Trophoblast cell (in vitro differentiated cells and primary cell): ENCODE measurements around the gene TXNL1.
A peak's percentile ranks its signal among the peaks of the same experiment; 100 is the strongest.

Experiments
- DNase-seq, 2 donors: peaks; one replicate each; pipeline ENCODE4 v3.0.0-alpha.2; 2016
- H2AFZ ChIP-seq: 2 replicates; pipeline ENCODE4 v1.6.1; 2013; ENCODE audit warnings: low read length, moderate library complexity, mild to moderate bottlenecking; ENCODE audit not compliant: insufficient read depth, poor library complexity
- H2AK5ac ChIP-seq: 2 replicates; pipeline ENCODE4 v1.6.1; 2013; ENCODE audit warnings: mild to moderate bottlenecking, low read length
- H2BK120ac ChIP-seq: 2 replicates; pipeline ENCODE4 v1.6.1; 2013; ENCODE audit warnings: low read length, mild to moderate bottlenecking, moderate library complexity; ENCODE audit not compliant: insufficient read depth, poor library complexity
- H2BK12ac ChIP-seq: 2 replicates; pipeline ENCODE4 v1.6.1; 2013; ENCODE audit warnings: mild to moderate bottlenecking, low read length, moderate library complexity
- H2BK5ac ChIP-seq: 2 replicates; pipeline ENCODE4 v1.6.1; 2013; ENCODE audit warnings: low read length, low read depth, moderate library complexity, mild to moderate bottlenecking; ENCODE audit not compliant: poor library complexity
- H3K14ac ChIP-seq: 2 replicates; pipeline ENCODE4 v1.6.1; 2013; ENCODE audit warnings: mild to moderate bottlenecking, low read length
- H3K18ac ChIP-seq: 2 replicates; pipeline ENCODE4 v1.6.1; 2013; ENCODE audit warnings: mild to moderate bottlenecking, low read length
- H3K23ac ChIP-seq: 2 replicates; pipeline ENCODE4 v1.6.1; 2013; ENCODE audit warnings: low read length
- H3K27ac ChIP-seq: 2 replicates; pipeline ENCODE4 v1.5.1; 2013; ENCODE audit warnings: low read depth, mild to moderate bottlenecking, inconsistent platforms, low read length, moderate library complexity
- H3K27me3 ChIP-seq: 2 replicates; pipeline ENCODE4 v1.6.1; 2013; ENCODE audit warnings: inconsistent platforms, mild to moderate bottlenecking, low read length, moderate library complexity; ENCODE audit not compliant: insufficient read depth
- H3K36me3 ChIP-seq, 2 experiments: 1 replicate in 1 of 2; 2 replicates in 1 of 2; pipeline ENCODE4 v1.6.1; 2013; ENCODE audit warnings: low read length in 2 of 2, mild to moderate bottlenecking in 2 of 2, moderate library complexity in 1 of 2; ENCODE audit not compliant: insufficient read depth in 2 of 2, control insufficient read depth in 1 of 2
- H3K4ac ChIP-seq: 2 replicates; pipeline ENCODE4 v1.6.1; 2013; ENCODE audit warnings: low read depth, mild to moderate bottlenecking, low read length, moderate library complexity
- H3K4me1 ChIP-seq, 2 experiments: 1 replicate in 1 of 2; 2 replicates in 1 of 2; pipeline ENCODE4 v1.6.1; 2013; ENCODE audit warnings: low read length in 2 of 2, mild to moderate bottlenecking in 2 of 2, moderate library complexity in 1 of 2; ENCODE audit not compliant: insufficient read depth in 2 of 2, control insufficient read depth in 1 of 2
- H3K4me2 ChIP-seq: 2 replicates; pipeline ENCODE4 v1.6.1; 2013; ENCODE audit warnings: inconsistent platforms, mild to moderate bottlenecking, low read length, moderate library complexity
- H3K4me3 ChIP-seq: 2 replicates; pipeline ENCODE4 v1.5.1; 2013; ENCODE audit warnings: mild to moderate bottlenecking, low read depth, low read length, inconsistent platforms
- H3K79me1 ChIP-seq: one replicate; pipeline ENCODE4 v1.6.1; 2013; ENCODE audit warnings: low read length
- H3K79me2 ChIP-seq: 2 replicates; pipeline ENCODE4 v1.6.1; 2013; ENCODE audit warnings: low read length, mild to moderate bottlenecking; ENCODE audit not compliant: control insufficient read depth, insufficient read depth, poor library complexity
- H3K9ac ChIP-seq: 2 replicates; pipeline ENCODE4 v1.6.1; 2013; ENCODE audit warnings: mild to moderate bottlenecking, low read length
- H3K9me3 ChIP-seq: 2 replicates; pipeline ENCODE4 v1.6.1; 2013; ENCODE audit warnings: low read depth, mild to moderate bottlenecking, control low read depth, inconsistent platforms, low read length; ENCODE audit not compliant: insufficient read depth
- H4K12ac ChIP-seq: 2 replicates; pipeline ENCODE4 v1.6.1; 2013; ENCODE audit warnings: low read depth, mild to moderate bottlenecking, low read length, moderate library complexity
- H4K8ac ChIP-seq: 2 replicates; pipeline ENCODE4 v1.6.1; 2013; ENCODE audit warnings: low read depth, mild to moderate bottlenecking, low read length, moderate library complexity
- H4K91ac ChIP-seq: one replicate; pipeline ENCODE4 v1.6.1; 2013; ENCODE audit warnings: low read depth, mild to moderate bottlenecking, low read length, moderate library complexity
- WGBS: extraction: QIAGEN DNeasy Blood & Tissue Kit; methylation state at CpG from one replicate; pipeline ENCODE4 v1.1.7; 2013; ENCODE audit warnings: missing lambda C conversion rate; ENCODE audit not compliant: insufficient read length, insufficient coverage; ENCODE audit errors: extremely low coverage; 5-methylcytosine and 5-hydroxymethylcytosine counted together

TXNL1 gene

GRCh38 chr18:56559044-56559443 lies 79.3 kb downstream of the TXNL1 start:
- H2BK5ac ChIP-seq, result no peak overlapping the region
- no peak overlapping the region for H4K12ac ChIP-seq
- no peak overlapping the region for H3K4me2 ChIP-seq
- no peaks in the 10 kb centered on the region for H3K36me3 ChIP-seq
- H3K4me1 ChIP-seq, result no peaks in the 10 kb centered on the region
- H3K23ac ChIP-seq, result no peak overlapping the region
- no peak overlapping the region for H3K4me3 ChIP-seq
- H3K4ac ChIP-seq, result no peak overlapping the region
- H3K9me3 ChIP-seq, result no peaks in the 10 kb centered on the region
- no peak overlapping the region for H3K9ac ChIP-seq
- no CpG with 5 or more reads among the region's 6 CpGs for WGBS
- H2AK5ac ChIP-seq, result no peak overlapping the region
- DNase-seq, result no peak
- no peaks in the 10 kb centered on the region for H3K79me1 ChIP-seq
- H3K14ac ChIP-seq, result no peak overlapping the region
- H3K18ac ChIP-seq, result no peak overlapping the region
- H3K27ac ChIP-seq, result no peak overlapping the region
- no peak overlapping the region for H4K91ac ChIP-seq
- no peak overlapping the region for H2BK120ac ChIP-seq
- H3K27me3 ChIP-seq, result no peaks in the 10 kb centered on the region
- H3K79me2 ChIP-seq, result no peaks in the 10 kb centered on the region
- no peak overlapping the region for H4K8ac ChIP-seq
- H2AFZ ChIP-seq, result no peak overlapping the region
- no peak overlapping the region for H2BK12ac ChIP-seq

GRCh38 chr18:56556907-56557306 lies 81.5 kb downstream of the TXNL1 start:
- Histone ChIP-seq H3K9me3 (no peaks in the 10 kb centered on the region), H3K14ac (no peak overlapping the region), H2BK12ac (no peak overlapping the region), H3K23ac (no peak overlapping the region), H3K4ac (no peak overlapping the region), H4K8ac (no peak overlapping the region), H2BK5ac (no peak overlapping the region), H3K27ac (no peak overlapping the region), H3K4me3 (no peak overlapping the region), H3K36me3 (no peaks in the 10 kb centered on the region), H4K12ac (no peak overlapping the region), H3K9ac (no peak overlapping the region), H2AFZ (no peak overlapping the region), H2AK5ac (no peak overlapping the region), H3K4me2 (no peak overlapping the region), H3K27me3 (no peaks in the 10 kb centered on the region), H4K91ac (no peak overlapping the region), H3K79me2 (no peaks in the 10 kb centered on the region), H2BK120ac (no peak overlapping the region), H3K4me1 (no peaks in the 10 kb centered on the region), H3K79me1 (no peaks in the 10 kb centered on the region), H3K18ac (no peak overlapping the region)
- no CpG with 5 or more reads among the region's 1 CpG for WGBS
- peak in 1 of 2 donors; percentile 20 for DNase-seq

- no peaks in the 10 kb centered on the region for H3K27me3 ChIP-seq
- H4K12ac ChIP-seq, result no peak overlapping the region
- H2BK12ac ChIP-seq, result no peak overlapping the region
- H3K36me3 ChIP-seq, result no peaks in the 10 kb centered on the region
- H3K9ac ChIP-seq, result no peak overlapping the region
- no peak overlapping the region for H3K27ac ChIP-seq
- H3K4me1 ChIP-seq, result no peaks in the 10 kb centered on the region
- no peak overlapping the region for H3K4ac ChIP-seq
- DNase-seq, result no peak
- H3K9me3 ChIP-seq, result no peaks in the 10 kb centered on the region
- no peak overlapping the region for H3K14ac ChIP-seq
- no peak overlapping the region for H3K4me2 ChIP-seq
- no peak overlapping the region for H3K4me3 ChIP-seq
- H2AFZ ChIP-seq, result no peak overlapping the region
- WGBS, result no CpG with 5 or more reads among the region's 4 CpGs
- H3K23ac ChIP-seq, result no peak overlapping the region
- no peaks in the 10 kb centered on the region for H3K79me2 ChIP-seq
- no peak overlapping the region for H3K18ac ChIP-seq
- H4K91ac ChIP-seq, result no peak overlapping the region
- H2AK5ac ChIP-seq, result no peak overlapping the region
- no peaks in the 10 kb centered on the region for H3K79me1 ChIP-seq
- no peak overlapping the region for H2BK120ac ChIP-seq
- H4K8ac ChIP-seq, result no peak overlapping the region
- H2BK5ac ChIP-seq, result no peak overlapping the region
Observed at GRCh38 chr18:56550121-56550520, 88.3 kb downstream of the TXNL1 start.
